B cell (primary cell): ENCODE measurements around the gene CBFB. TPM values are rescaled to one million over a fixed set of nuclear protein-coding genes. Genes with fewer than 3 reads are reported as not detected.

Experiments
- ATAC-seq: fragments of 200-7000 bp; cut with Tn5 transposase; one replicate; pipeline ENCODE4 v1.10.0; 2021; ENCODE audit warnings: low read depth, mild to moderate bottlenecking, moderate number of reproducible peaks, moderate library complexity
- CTCF ChIA-PET: fragments of 350-600 bp; sonication (Branson Sonifier 250); formaldehyde crosslinking; loops from one replicate; lab custom pipeline; 2021; ENCODE audit warnings: antibody characterized with exemption, inconsistent platforms; lab: Charles Lee
- POLR2A ChIA-PET: fragments of 350-600 bp; sonication (Branson Sonifier 250); formaldehyde crosslinking; loops from one replicate; lab custom pipeline; 2021; ENCODE audit warnings: antibody characterized with exemption; lab: Charles Lee
- DNase-seq: peaks from one replicate; pipeline ENCODE4 v3.0.0; 2013
- H2AFZ ChIP-seq: 2 replicates; pipeline ENCODE4 v1.6.1; 2012; ENCODE audit warnings: mild to moderate bottlenecking, low read depth, low read length; ENCODE audit not compliant: insufficient read depth, poor library complexity, severe bottlenecking
- H3K27ac ChIP-seq, 2 donors: 1 replicate in 1 of 2; 2 replicates in 1 of 2; pipeline ENCODE4 v1.5.1; 2012 to 2013; ENCODE audit warnings: low read length in 2 of 2, mild to moderate bottlenecking in 2 of 2, moderate library complexity in 1 of 2
- H3K27me3 ChIP-seq, 4 experiments: fragments of 200-600 bp in 1 of 4; sonication (generic) in 1 of 4; replicated peaks in 1 of 4; 1 replicate in 2 of 4; 2 replicates in 2 of 4; pipeline versions ENCODE4 v1.6.1 to v1.7.0; 2013 to 2016; ENCODE audit warnings: low read length in 3 of 4, mild to moderate bottlenecking in 2 of 4, mixed read lengths in 1 of 4, moderate library complexity in 1 of 4; ENCODE audit not compliant: insufficient read depth in 4 of 4, control insufficient read depth in 3 of 4; ENCODE audit errors: control extremely low read depth in 1 of 4
- H3K36me3 ChIP-seq, 2 experiments: replicated peaks in 1 of 2; 1 replicate in 1 of 2; 2 replicates in 1 of 2; pipeline versions ENCODE4 v1.6.1 to v1.7.1; 2013; ENCODE audit warnings: low read length in 1 of 2; ENCODE audit not compliant: insufficient read depth in 2 of 2, control insufficient read depth in 1 of 2; ENCODE audit errors: control extremely low read depth in 1 of 2, extremely low read depth in 1 of 2
- H3K4me1 ChIP-seq, 2 donors: fragments of 200-600 bp in 1 of 2; sonication (generic) in 1 of 2; 1 replicate in 1 of 2; 2 replicates in 1 of 2; pipeline versions ENCODE4 v1.5.1 to v1.6.1; 2013 to 2017; ENCODE audit warnings: low read length in 2 of 2; ENCODE audit not compliant: control insufficient read depth in 2 of 2, insufficient read depth in 2 of 2
- H3K4me2 ChIP-seq: replicated peaks from 2 replicates; pipeline ENCODE3; 2012; ENCODE audit warnings: mild to moderate bottlenecking, low read depth, low read length; ENCODE audit not compliant: poor library complexity, severe bottlenecking
- H3K4me3 ChIP-seq, 5 experiments: fragments of 200-600 bp in 1 of 5; sonication (generic) in 1 of 5; 1 replicate in 3 of 5; 2 replicates in 2 of 5; pipeline versions ENCODE4 v1.5.1 to v1.7.0; 2011 to 2016; ENCODE audit warnings: low read length in 4 of 5, mild to moderate bottlenecking in 4 of 5, low read depth in 2 of 5, control low read depth in 1 of 5, moderate library complexity in 1 of 5; ENCODE audit not compliant: insufficient read depth in 1 of 5; ENCODE audit errors: control extremely low read depth in 1 of 5, extremely low read depth in 1 of 5
- H3K79me2 ChIP-seq: fragments of 200-600 bp; sonication (generic); one replicate; pipeline ENCODE4 v1.6.0; 2016; ENCODE audit warnings: low read length; ENCODE audit not compliant: control insufficient read depth, insufficient read depth
- H3K9ac ChIP-seq: fragments of 200-600 bp; sonication (generic); 2 replicates; pipeline ENCODE4 v1.6.1; 2017; ENCODE audit warnings: mild to moderate bottlenecking, low read length, moderate library complexity
- H3K9me3 ChIP-seq, 3 donors: one replicate each; pipeline versions ENCODE4 v1.6.1 to v1.7.1; 2013; ENCODE audit warnings: low read length in 2 of 3; ENCODE audit not compliant: control insufficient read depth in 2 of 3, insufficient read depth in 1 of 3; ENCODE audit errors: control extremely low read depth in 1 of 3
- H4K20me1 ChIP-seq: 2 replicates; pipeline ENCODE4 v1.6.0; 2012; ENCODE audit warnings: mild to moderate bottlenecking, low read length; ENCODE audit not compliant: insufficient read depth, control insufficient read depth, poor library complexity, severe bottlenecking
- H3K27ac Mint-ChIP-seq: one replicate; pipeline ENCODE4 v1.8.0; 2021; ENCODE audit warnings: mixed read lengths
- H3K27me3 Mint-ChIP-seq: one replicate; pipeline ENCODE4 v1.8.0; 2021; ENCODE audit warnings: mixed read lengths
- H3K4me1 Mint-ChIP-seq: one replicate; pipeline ENCODE4 v1.8.0; 2021; ENCODE audit warnings: mixed read lengths
- H3K4me3 Mint-ChIP-seq: one replicate; pipeline ENCODE4 v1.8.0; 2021; ENCODE audit warnings: mixed read lengths
- H3K9me3 Mint-ChIP-seq: one replicate; pipeline ENCODE4 v1.8.0; 2022; ENCODE audit warnings: mixed read lengths; ENCODE audit not compliant: insufficient read depth
- CTCF ChIP-seq: fragments of 200-600 bp; IDR thresholded peaks from one replicate; pipeline ENCODE4 v1.8.0; 2022; ENCODE audit warnings: antibody characterized with exemption, mild to moderate bottlenecking
- EZH2 ChIP-seq: IDR thresholded peaks from 2 replicates; pipeline ENCODE4 v1.6.1; 2012; ENCODE audit warnings: borderline replicate concordance, low read depth, mild to moderate bottlenecking, moderate library complexity, low read length; ENCODE audit not compliant: insufficient read depth, poor library complexity, severe bottlenecking
- WGBS: methylation state at CpG from one replicate; pipeline ENCODE4 v1.1.5; 2013; ENCODE audit warnings: missing lambda C conversion rate; ENCODE audit not compliant: insufficient coverage; 5-methylcytosine and 5-hydroxymethylcytosine counted together
- intact Hi-C: fragments of 100-400 bp; cut with micrococcal nuclease; formaldehyde crosslinking; loops from one replicate; pipeline ENCODE4 v1.10.0; 2022
- polyA plus RNA-seq: library from polyadenylated mRNA; depleted of rRNA; stranded (reverse); fragments of >200 nt; gene quantifications from 2 replicates; pipeline ENCODE4 v1.2.3, GENCODE V29; 2012
- total RNA-seq, 2 donors: library from RNA; stranded (reverse); fragments of 120-200 nt in 1 of 2; gene quantifications; 1 replicate in 1 of 2; 2 replicates in 1 of 2; pipeline versions ENCODE4 v1.2.3 to v1.2.4, GENCODE V29; 2013 to 2022

CBFB gene
- total and polyA plus RNA-seq, 2 donors (not counting 1 experiment from before 2014, with no cell fraction given) = 19.5 to 89.0 TPM

- peaks cover 20 to 26% of the 10 kb centered on the region in 2 donors for H3K4me1 ChIP-seq
- 35% methylated on average over 6 of the region's 18 CpGs for WGBS
- CTCF ChIA-PET = interaction anchor here (0.8 to 1.5 kb wide), 5 partner anchors 9 to 125 kb away, joined by 3 to 7 read pairs (median 5); no protein-coding TSS in a partner anchor
- H2AFZ ChIP-seq = peak overlapping the region; percentile 90
- H3K9ac ChIP-seq = peak overlapping the region; percentile 88
- DNase-seq (no peak), ATAC-seq (no peak)
- no peaks in the 10 kb centered on the region for H3K27me3 ChIP-seq
- peaks cover 0 to 4% (median 0%) of the 10 kb centered on the region in 3 donors for H3K9me3 ChIP-seq
- TF ChIP-seq EZH2 = no peak
- peak overlapping the region; percentile 89 for H3K4me2 ChIP-seq
- Mint-ChIP-seq H3K27me3 (no peaks in the 10 kb centered on the region), H3K4me1 (peaks cover 51% of the 10 kb centered on the region), H3K27ac (peak overlapping the region; percentile 92), H3K4me3 (peak overlapping the region; percentile 94), H3K9me3 (no peaks in the 10 kb centered on the region)
- intact Hi-C loops = no loop called here
- H4K20me1 ChIP-seq = peaks cover 43% of the 10 kb centered on the region
- POLR2A ChIA-PET = interaction anchor here (0.6 kb wide), 1 partner anchor 532 kb away, joined by 3 read pairs; the partner anchor contains the start of gene CTCF
- peak overlapping the region; percentile 60 to 82 (median 76) for H3K4me3 ChIP-seq
- peaks cover 57% of the 10 kb centered on the region for H3K79me2 ChIP-seq
- H3K27ac ChIP-seq = peak overlapping the region; percentile 64 to 90
- peaks cover 0 to 13% of the 10 kb centered on the region in 2 experiments for H3K36me3 ChIP-seq
Measured at GRCh38 chr16:67030221-67030962, 1.4 kb downstream of the CBFB start.

- Histone ChIP-seq H3K9me3 (peaks cover 0 to 4% (median 0%) of the 10 kb centered on the region in 3 donors), H3K4me3 (no peak overlapping the region), H3K27ac (peak overlapping the region in 1 of 2 donors; percentile 1), H3K79me2 (peaks cover 97% of the 10 kb centered on the region), H4K20me1 (peaks cover 80% of the 10 kb centered on the region), H3K36me3 (peaks cover 0 to 20% of the 10 kb centered on the region in 2 experiments), H3K4me2 (no peak overlapping the region), H3K27me3 (no peaks in the 10 kb centered on the region), H3K4me1 (peaks cover 18 to 20% of the 10 kb centered on the region in 2 donors), H3K9ac (no peak overlapping the region), H2AFZ (no peak overlapping the region)
- ChIA-PET POLR2A (interaction anchor here (0.6 kb wide), 1 partner anchor 19 kb away, joined by 4 read pairs; no protein-coding TSS in a partner anchor), CTCF (interaction anchor here (1.3 kb wide), 1 partner anchor 9 kb away, joined by 4 read pairs; no protein-coding TSS in a partner anchor)
- Mint-ChIP-seq H3K27me3 (no peaks in the 10 kb centered on the region), H3K27ac (no peak overlapping the region), H3K4me1 (peaks cover 51% of the 10 kb centered on the region), H3K9me3 (no peaks in the 10 kb centered on the region), H3K4me3 (peak overlapping the region; percentile 2)
- ATAC-seq = no peak
- WGBS = 50% methylated on average over 1 of the region's 4 CpGs
- intact Hi-C loops = no loop called here
- DNase-seq = no peak
- no peak for TF ChIP-seq CTCF
- TF ChIP-seq EZH2 = no peak
Measured at GRCh38 chr16:67034487-67034886, 5.5 kb downstream of the CBFB start.
